PC-9 (cell line): Measurements from ENCODE around the gene OSTN.

Experiments used
- CTCF ChIP-seq: fragments of 200-600 bp; sonication (generic); conservative IDR thresholded peaks from 2 replicates; pipeline ENCODE4 v1.6.1; 2017; ENCODE audit warnings: mixed run types, antibody characterized with exemption, mild to moderate bottlenecking, moderate library complexity
- EZH2 ChIP-seq: fragments of 200-600 bp; sonication (generic); IDR thresholded peaks from 2 replicates; pipeline ENCODE4 v1.8.0; 2017; ENCODE audit warnings: antibody characterized with exemption, low read depth

- TF ChIP-seq CTCF (no peak), EZH2 (no peak)
Observed at GRCh38 chr3:191198932-191199331, at the start of gene OSTN.
